HG02571 (cell line): Measurements from ENCODE around the gene TXLNG.
"Not testable (repeated sequence)": the region's sequence is repeated elsewhere in the genome, so short reads cannot be mapped to it uniquely, and the experiment has no call there.

Source experiments
- ATAC-seq: cut with Tn5 transposase; IDR thresholded peaks from one replicate; pipeline ENCODE4 v1.9.1; 2021; ENCODE audit warnings: mild to moderate bottlenecking, moderate library complexity; ENCODE audit not compliant: unreplicated experiment

TXLNG gene

GRCh38 chrX:16838202-16839066 lies 52.2 kb downstream of the TXLNG start:
- ATAC-seq = no peak

DNA sequence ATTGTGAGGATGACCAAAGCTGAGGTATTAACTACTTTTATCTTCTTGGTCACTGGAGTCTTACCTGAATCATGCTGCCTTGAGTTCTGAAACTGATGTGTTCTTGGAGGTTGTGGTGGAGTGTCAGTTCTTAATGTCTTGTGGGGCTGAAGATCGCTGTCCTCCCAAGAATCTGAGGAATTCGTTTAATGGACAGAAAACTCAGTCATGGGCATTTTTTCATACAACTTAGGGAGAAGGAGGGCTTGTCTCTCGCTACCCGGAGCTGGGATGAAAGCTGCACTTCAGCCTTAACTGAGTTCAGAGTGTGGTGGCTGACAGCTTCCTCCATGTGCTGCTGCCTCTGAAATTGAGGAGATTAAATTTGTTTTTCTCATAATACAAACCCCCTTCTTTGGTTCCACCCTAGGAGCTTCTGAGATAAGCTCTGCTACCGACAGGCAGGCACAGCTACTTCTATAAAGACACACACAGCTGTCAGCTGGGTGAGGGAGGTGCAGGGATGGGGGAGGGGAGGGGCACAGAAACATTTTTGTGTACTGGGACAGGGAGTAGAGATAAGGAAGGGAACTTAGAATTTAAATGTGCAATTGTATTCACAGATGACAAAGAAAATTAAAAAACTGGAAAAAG lies 53.1 kb downstream of the TXLNG start:
- ATAC-seq = no peak

GRCh38 chrX:16839852-16840460 lies 53.7 kb downstream of the TXLNG start:
- no peak for ATAC-seq

- no peak for ATAC-seq
Measured at GRCh38 chrX:16842684-16843083, 56.4 kb downstream of the TXLNG start.

GRCh38 chrX:16843208-16843909 lies 57.1 kb downstream of the TXLNG start:
- ATAC-seq = no peak

GRCh38 chrX:16845686-16846085 lies 59.4 kb downstream of the TXLNG start:
- ATAC-seq = no peak

DNA sequence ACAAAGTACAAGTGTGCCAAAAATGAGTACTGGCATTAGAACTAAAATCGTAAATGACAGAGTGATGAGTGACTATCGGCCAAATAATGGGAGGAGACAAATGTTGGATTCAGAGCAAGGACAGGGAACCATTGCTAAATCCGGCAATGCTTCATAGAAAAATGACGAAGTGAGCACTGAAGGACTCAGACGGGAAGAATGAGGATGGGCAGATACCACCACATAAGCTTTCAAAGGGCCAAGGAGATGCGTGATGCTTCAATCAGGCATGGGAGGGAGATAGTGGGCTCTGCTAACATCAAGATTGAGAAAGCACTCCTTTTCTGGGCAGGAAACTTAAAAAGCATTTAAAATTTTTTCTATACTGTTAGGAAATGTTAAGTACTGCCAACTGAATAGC lies 62.3 kb downstream of the TXLNG start:
- no peak for ATAC-seq

GRCh38 chrX:16851421-16851820 lies 65.2 kb downstream of the TXLNG start:
- no peak for ATAC-seq

GRCh38 chrX:16851827-16852226 lies 65.6 kb downstream of the TXLNG start:
- no peak for ATAC-seq

GRCh38 chrX:16852617-16853179 lies 66.4 kb downstream of the TXLNG start:
- no peak for ATAC-seq

DNA sequence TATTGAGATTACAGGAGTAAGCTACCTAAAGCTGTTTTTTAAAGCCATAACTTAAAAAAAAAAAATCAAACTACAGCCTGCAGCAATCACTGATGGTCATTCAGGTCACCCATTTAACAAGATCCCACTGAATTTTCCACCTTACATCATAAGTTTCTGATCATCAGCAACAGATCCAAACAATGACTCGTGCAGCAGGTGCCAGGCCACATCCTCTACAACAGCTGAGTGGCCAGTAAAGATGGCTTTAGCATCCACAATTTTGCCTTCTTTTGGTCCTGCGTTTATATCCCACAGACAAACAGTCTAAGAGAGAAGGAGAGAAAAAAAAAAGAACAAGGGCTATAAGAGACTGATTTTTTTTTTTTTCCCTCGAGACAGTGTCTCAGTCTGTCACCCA lies 67.3 kb downstream of the TXLNG start:
- no peak for ATAC-seq

DNA sequence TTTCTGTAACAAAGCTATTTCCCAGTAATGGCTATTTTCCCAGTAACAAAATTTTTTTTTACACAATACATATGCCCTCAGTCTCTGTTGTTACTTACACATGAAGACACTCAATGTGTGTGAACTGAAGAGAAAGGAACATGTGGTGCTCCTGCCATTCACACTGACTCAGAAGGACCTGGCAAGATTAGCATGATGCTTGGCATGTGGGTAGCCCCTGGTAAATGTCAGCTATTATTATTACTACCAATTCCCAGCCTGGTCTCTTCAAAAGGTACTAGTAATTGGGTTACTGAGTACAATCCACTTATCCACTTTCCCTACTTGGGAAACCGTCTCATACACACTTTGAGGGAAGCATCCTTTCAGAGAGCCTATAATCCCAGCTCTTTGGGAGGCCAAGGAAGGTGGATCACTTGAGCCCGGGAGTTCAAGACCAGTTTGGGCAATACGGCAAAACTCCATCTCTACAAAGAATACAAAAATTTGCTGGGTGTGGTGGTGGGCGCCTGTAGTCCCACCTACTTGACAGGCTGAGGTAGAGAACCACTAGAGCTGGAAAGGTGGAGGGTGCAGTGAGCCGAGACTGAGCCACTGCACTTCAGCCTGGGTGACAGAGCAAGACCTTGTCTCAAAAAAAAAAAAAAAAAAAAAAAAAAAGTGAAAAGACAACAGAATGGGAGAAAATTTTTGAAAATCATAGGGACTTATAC lies 69.3 kb downstream of the TXLNG start:
- no peak for ATAC-seq

- not testable (repeated sequence) for ATAC-seq
Measured at GRCh38 chrX:16856076-16856404, 69.8 kb downstream of the TXLNG start.

DNA sequence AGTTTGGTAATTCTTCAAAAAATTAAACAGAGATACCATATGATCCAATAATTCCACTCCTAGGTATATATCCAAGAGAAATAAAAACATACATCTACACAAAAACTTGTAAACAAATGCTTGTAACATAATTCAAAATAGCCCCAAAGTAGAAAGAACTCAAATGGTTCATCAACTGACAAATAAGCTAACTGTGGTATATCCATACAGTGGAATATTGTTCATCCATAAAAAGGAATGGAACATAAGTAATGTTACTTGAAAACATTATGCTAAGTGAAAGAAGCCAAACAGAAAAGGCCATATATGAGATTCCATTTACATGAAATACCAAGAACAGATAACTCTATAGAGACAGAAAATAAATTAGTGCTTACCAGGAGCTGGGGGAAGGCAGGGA lies 70.5 kb downstream of the TXLNG start:
- no peak for ATAC-seq

- ATAC-seq = no peak
Measured at GRCh38 chrX:16862829-16863228, 76.6 kb downstream of the TXLNG start.

GRCh38 chrX:16867947-16868346 lies 81.7 kb downstream of the TXLNG start:
- no peak for ATAC-seq

DNA sequence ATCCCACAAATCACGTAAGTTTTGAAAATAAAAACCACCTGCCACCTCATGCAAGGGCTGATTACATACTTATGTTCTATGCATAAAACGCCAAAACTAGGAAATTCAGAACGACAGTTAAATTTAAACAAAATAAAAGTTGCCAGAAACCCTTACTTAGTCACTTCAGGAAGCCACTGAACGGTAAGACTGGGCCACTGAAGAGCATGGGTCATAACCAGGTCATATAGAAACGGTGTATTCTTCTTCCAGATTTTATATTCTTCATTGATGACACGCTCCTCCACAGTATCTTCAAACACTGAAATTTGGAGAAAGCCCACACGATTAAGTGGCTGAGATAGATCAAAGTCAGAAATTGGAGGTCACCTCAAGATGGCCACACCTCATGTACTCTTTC lies 82.7 kb downstream of the TXLNG start:
- ATAC-seq = no peak

GRCh38 chrX:16869393-16870094 lies 83.3 kb downstream of the TXLNG start:
- ATAC-seq = peak; percentile 37

DNA sequence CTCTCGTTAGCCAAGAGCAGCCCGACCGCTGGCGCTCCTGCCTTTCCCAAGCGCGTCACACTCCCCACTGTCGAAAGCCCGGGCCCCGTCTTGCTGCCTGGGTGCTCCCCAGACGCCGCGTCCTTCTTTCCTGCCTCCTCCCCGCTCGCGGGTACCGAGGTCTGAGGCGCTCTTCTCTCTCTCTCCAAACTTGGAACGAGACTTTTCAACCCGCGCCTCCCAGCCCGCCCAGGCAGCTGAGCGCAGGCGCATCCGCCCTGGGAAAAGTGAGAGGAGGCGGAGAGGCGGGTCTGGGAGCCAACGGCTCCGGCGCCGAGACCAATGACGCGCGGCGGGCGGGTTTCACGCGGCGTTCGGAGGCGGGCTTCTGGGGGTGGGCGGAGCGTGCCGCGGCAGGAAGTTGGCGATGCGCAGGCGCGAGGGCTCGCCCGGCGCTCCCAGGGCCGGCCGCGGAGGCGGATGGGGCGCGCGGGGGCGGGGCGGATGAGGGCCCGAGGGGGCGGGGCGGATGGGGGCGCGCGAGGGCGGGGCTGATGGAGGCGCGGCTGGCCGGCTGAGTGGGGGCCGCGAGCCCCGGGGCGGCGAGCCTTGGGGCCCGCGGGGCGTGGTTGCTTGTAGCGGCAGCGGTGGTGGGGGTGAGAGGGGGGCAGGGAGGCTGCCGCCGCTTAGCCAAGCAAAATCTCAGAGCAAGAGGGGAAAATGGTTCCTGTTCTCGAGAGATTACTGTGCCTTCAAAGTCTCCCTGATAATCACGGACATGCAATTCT lies 84.0 kb downstream of the TXLNG start, which contains the start of gene RBBP7:
RBBP7 (minus strand) TSS at position 268 of the 767 bp plus-strand sequence. CDS start 309 bp downstream, outside the sequence.
- peak; percentile 85 for ATAC-seq
